HepG2 (cell line): Measurements from ENCODE around the gene ISLR2.

Experiments used
- BRCA1 ChIP-seq: sonication (generic); formaldehyde crosslinking; IDR thresholded peaks from 2 replicates; pipeline ENCODE4 v1.4.0; 2020; ENCODE audit warnings: missing genetic modification reagents
- ELF4 ChIP-seq: sonication (generic); formaldehyde crosslinking; IDR thresholded peaks from 2 replicates; pipeline ENCODE4 v1.5.0; 2020; ENCODE audit warnings: missing genetic modification reagents, mild to moderate bottlenecking, moderate library complexity, borderline replicate concordance
- FIP1L1 ChIP-seq: fragments of 200-400 bp; formaldehyde crosslinking; IDR thresholded peaks from 2 replicates; pipeline ENCODE4 v1.6.1; 2018; ENCODE audit warnings: low read depth, mild to moderate bottlenecking, low read length, moderate library complexity, borderline replicate concordance; ENCODE audit not compliant: insufficient read depth
- GLMP ChIP-seq: sonication (generic); formaldehyde crosslinking; IDR thresholded peaks from 2 replicates; pipeline ENCODE4 v1.9.0; 2021; ENCODE audit warnings: missing genetic modification reagents, mild to moderate bottlenecking, borderline replicate concordance
- HCFC1 ChIP-seq: fragments of 150-350 bp; IDR thresholded peaks from 2 replicates; pipeline ENCODE4 v1.6.1; 2014; ENCODE audit warnings: low read depth, low read length
- HINFP ChIP-seq: sonication (generic); formaldehyde crosslinking; IDR thresholded peaks from 2 replicates; pipeline ENCODE4 v1.4.0; 2020; ENCODE audit warnings: low read depth, mild to moderate bottlenecking, missing genetic modification reagents
- TCF12 ChIP-seq, 2 experiments: fragments of 450-650 bp in 1 of 2; sonication (generic) in 1 of 2; formaldehyde crosslinking in 1 of 2; IDR thresholded peaks; 2 replicates each; pipeline versions ENCODE4 v1.6.1 to v1.8.0; 2017 to 2022; ENCODE audit warnings: antibody characterized with exemption in 1 of 2, mild to moderate bottlenecking in 1 of 2, missing genetic modification reagents in 1 of 2, moderate library complexity in 1 of 2
- YEATS4 ChIP-seq: sonication (generic); formaldehyde crosslinking; IDR thresholded peaks from 2 replicates; pipeline ENCODE4 v1.4.0; 2020; ENCODE audit warnings: missing genetic modification reagents, borderline replicate concordance
- ZBTB44 ChIP-seq: sonication (generic); formaldehyde crosslinking; IDR thresholded peaks from 2 replicates; pipeline ENCODE4 v1.4.0; 2020; ENCODE audit warnings: missing genetic modification reagents
- ZNF121 ChIP-seq: sonication (generic); formaldehyde crosslinking; IDR thresholded peaks from 2 replicates; pipeline ENCODE4 v1.5.0; 2020; ENCODE audit warnings: mild to moderate bottlenecking, missing genetic modification reagents

GRCh38 chr15:74127255-74127953 lies 3.0 kb upstream of the ISLR2 start:
- TF ChIP-seq GLMP (no peak), YEATS4 (CRISPR knock-in tag) (no peak), ELF4 (CRISPR knock-in tag) (no peak), FIP1L1 (no peak), TCF12 (IDR thresholded peaks at IDR 0.05) (no peak), TCF12 (CRISPR knock-in tag; IDR thresholded peaks at IDR 0.05) (no peak), BRCA1 (CRISPR knock-in tag) (no peak), HCFC1 (no peak), HINFP (CRISPR knock-in tag) (no peak), ZBTB44 (CRISPR knock-in tag) (no peak), ZNF121 (CRISPR knock-in tag) (peak; percentile 31; the same call in 1 of the 2 replicates)
